ENCODE results near the gene TRMU.

Gene TRMU

GRCh38 chr22:46335201-46336118 lies at the start of gene TRMU:
Gene TRMU, plus strand, starts transcription at chr22:46335714. Its CDS starts 51 bp downstream, at chr22:46335765.
- DNase-seq: peak; percentile 82

GRCh38 chr22:46286006-46286405 lies 49.5 kb upstream of the TRMU start:
- DNase-seq: no peak

DNA sequence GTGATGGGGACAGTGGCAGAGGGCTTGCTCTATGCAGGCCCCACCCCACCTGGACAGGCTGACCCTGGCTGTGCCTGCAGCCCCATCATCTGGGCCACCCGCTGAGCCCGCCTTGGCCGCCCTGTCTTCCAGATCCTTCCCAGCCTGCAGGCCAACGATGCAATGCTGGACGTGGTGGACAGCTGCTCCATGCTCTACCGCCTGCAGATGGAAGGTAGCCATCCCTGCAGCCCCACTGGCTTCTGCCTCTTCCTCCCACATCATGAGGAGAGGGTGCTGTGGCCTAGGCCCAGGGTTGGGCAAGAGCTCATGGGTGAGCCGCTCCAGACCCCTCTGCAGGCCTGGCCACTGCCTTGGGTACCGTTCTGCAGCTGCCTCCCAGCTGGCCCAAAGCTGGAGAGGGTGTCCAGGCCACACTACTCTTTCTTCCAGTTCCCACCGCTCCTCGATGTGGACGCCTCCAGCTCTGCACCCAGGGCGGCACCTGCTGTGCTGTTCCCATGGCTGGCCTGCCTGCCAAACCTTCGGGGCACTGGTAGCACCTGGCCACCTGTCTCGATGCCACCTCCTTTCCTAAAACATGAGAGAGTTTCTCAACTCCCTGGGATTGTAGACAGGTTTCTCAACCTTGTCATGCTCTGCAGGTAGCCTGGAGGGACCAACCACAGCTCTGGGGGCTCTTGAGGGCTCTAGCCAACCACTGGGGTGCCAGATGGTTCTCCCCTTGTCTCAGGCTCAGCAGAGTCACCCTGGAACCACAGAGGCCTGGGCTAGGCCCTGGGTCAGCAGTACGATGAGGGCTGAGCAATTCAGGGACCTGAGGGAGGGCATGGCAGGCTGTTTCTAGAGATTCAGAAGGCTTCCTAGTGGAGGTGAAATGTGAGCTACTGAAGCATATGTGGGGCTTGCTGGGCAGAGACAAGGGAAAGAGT lies 48.3 kb upstream of the TRMU start:
- DNase-seq: no peak

DNA sequence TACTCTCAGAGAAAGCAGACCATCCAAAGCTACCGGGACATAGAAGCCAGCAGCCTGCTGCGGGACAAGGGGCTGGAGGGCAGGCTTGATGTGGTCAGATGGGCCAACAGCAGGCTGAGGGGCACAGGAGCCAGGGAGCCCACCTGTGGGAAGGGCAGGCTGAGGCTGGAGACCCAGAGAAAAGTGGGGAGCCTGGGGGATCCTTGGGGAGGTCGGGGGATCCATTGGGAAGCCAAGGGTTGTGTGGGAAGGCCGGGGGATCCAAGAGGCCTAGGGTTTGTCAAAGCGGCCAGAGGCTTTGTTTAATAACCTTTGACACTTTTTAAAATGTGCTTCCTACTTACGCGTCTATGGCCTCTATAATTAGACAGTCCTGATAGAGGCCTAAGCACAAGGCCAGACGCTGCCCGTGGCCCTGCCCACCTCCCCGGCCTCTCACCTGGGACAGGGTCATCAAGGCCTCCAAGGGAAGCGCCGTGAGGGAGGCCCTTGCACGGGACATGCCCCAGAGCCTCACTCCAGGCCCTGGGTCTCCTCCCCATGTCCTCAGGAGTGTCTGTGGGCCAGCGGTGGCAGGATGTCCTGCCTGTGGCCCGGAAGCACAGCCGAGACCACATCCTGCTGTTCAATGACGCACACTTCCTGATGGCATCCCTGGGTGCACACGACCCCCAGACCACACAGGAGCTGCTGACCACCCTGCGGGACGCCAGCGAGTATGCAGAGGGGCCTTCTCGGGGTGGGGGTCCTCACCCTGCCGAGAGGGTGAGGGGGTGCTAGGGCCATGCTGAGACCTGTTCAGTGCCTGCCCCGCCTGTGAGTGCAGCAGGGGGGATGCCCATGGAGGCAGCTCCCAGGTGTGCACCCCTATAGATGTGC lies 47.4 kb upstream of the TRMU start:
- no peak for DNase-seq

DNA sequence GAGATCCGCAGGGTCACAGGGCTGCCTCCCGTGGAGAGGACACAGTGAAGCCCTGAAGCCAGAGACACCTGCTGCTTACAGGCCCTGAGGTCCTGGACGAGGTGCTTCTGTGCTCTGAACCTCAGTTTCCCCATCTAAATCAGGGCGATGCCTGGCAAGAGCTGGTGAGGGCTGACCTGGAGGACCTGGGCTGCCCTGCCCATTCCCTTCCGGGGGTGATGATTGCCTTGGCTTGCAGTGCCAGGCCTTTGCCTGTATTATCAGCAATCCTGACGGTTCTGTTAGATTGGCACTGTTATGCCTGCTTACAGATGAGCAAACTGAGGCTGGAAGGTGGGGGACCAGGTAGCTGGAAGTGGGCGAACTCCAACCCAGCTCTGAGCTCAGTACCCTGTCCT lies 46.7 kb upstream of the TRMU start:
- no peak for DNase-seq

- DNase-seq: no peak
Measured at GRCh38 chr22:46289244-46289891, 46.1 kb upstream of the TRMU start.

DNA sequence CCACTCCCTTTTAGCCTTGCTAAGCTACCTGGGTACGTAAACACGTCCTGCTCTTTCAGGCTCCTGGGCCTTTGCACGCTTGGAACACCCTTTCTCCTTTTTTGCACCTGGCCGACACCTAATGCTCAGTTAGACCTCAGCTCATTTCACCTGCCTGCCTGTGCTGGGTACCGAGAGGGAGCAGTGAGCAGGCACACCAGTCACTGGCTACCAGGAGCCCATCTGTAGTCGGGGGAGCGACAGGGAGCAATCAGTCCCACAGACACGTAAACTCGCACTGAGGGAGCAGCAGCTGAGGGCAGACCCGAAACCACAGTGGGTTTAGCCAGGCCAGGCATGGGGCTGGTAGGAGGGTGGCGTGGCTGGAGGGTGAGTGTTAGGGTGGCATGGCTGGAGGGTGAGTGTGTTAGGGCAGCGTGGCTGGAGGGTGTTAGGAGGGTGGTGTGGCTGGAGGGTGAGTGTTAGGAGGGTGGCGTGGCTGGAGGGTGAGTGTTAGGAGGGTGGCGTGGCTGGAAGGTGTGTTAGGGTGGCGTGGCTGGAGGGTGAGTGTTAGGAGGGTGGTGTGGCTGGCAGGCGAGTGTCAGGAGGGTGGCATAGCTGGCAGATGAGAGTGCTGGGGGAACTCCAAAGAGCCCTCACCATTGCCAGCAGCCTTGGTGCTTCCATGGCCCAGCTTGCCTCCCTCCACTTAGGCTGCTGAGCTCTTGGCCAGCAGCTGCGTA lies 45.2 kb upstream of the TRMU start:
- DNase-seq: no peak

DNA sequence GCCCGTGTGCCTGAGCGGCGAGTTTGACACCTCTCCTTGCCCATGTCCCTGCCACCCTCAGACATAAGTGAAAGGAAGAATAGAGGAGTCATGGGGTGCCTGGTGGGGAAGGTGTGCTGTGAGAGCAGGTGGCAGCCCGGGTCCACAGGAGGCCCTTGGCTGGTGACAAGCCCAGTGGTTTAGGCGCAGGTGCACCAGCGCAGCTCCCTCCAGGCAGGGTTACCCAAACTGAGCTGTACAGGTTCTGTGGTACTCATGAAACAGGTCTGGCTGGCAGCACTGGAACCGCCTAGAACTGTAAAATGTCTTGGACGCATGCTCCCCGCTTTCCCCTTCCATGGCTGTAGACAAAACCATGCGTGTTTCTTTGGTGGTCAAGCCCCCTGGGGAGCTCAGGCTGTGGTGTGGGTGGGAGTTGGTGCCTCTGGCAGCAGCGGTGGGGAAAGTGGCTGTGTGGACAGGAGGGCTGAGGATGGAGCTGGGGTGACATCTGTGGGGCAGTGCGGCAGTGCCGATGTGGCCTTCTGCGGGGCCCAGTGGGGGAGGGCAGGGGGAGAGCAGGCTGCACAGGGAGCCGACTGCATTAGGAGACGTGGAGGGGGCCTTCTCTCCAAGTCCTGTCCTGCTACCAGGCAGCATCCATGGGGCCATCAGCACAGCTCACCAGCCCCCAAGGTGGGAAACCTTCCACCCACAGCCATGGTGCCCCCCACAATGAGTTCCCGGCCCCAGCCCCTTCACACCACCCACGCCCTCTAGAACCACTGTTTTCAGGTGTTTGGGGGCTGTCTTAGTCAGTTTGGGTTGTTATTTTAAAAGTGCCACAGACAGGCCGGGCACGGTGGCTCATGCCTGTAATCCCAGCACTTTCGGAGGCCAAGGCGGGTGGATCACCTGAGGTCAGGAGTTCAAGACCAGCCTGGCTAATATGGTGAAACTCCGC lies 44.4 kb upstream of the TRMU start:
- no peak for DNase-seq

DNA sequence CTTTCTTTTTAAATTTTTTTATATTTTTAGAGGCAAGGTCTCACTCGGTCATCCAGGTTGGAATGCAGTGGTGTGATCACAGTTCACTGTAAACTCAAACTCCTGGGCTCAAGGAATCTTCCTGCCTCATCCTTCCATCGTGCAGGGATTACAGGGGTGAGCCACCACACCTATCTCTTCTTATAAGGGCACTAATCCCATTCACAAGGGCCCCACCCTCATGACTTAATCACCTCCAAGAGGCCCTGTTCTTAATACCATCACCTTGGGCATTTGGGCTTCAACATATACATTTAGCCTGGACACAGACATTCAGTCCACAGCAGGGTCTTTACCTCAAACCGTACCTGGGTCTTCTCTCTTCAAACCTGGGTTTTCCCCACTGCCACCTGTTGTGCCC lies 43.3 kb upstream of the TRMU start:
- no peak for DNase-seq

GRCh38 chr22:46292732-46293131 lies 42.8 kb upstream of the TRMU start:
- DNase-seq: no peak

- no peak for DNase-seq
Measured at GRCh38 chr22:46293577-46294260, 41.8 kb upstream of the TRMU start.

GRCh38 chr22:46294784-46295183 lies 40.7 kb upstream of the TRMU start:
- DNase-seq: no peak

GRCh38 chr22:46295277-46295971 lies 40.1 kb upstream of the TRMU start:
- DNase-seq: no peak

- peak; percentile 98 for DNase-seq
Measured at GRCh38 chr22:46296257-46297150, 39.0 kb upstream of the TRMU start, which contains the start of gene GTSE1. Gene GTSE1, plus strand, starts transcription at chr22:46296870. Its CDS starts 531 bp downstream, at chr22:46297401.

DNA sequence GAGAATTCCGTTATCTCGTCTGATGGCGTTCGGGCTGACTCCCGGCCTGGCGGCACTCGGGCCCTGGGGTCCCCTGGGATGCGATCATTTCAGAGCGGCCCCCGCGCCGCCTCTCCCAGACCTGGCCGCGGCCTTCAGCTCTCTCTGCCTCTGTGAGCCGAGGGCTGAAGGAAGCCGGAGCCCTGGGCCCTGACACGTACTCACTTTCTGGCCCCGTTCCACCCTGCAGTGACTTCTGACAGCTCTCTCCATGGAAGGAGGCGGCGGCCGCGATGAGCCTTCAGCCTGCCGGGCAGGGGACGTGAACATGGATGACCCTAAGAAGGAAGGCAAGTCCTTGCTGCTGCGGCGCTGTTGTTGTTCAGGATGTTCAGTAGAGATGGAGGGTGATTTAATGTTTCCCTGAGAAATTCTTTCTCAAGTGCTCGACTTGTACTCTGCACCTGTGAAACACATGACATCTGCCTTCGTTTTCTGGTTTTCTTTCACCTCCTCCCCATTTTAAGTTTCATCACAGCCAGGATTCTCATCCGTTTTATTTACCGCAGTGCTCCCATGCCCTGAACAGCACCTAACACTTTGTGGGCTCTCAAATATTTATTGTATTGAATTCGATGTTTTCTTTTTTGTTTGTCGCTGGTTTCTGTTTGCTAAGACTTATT lies 38.2 kb upstream of the TRMU start:
- DNase-seq: peak; percentile 38

- DNase-seq: no peak
Measured at GRCh38 chr22:46299101-46299500, 36.4 kb upstream of the TRMU start.

GRCh38 chr22:46300491-46300890 lies 35.0 kb upstream of the TRMU start:
- DNase-seq: no peak

All from NCI-H2171 treated with DMSO at 0.1 percent for 48 hours (cell line).